ENCODE measurements around the gene HMGB2. TPM values are rescaled to one million over a fixed set of nuclear protein-coding genes. Genes with fewer than 3 reads are reported as not detected.

The HMGB2 gene
- total and polyA plus RNA-seq, 2 experiments from 2014 or later = 50.9 to 87.0 TPM

DNA sequence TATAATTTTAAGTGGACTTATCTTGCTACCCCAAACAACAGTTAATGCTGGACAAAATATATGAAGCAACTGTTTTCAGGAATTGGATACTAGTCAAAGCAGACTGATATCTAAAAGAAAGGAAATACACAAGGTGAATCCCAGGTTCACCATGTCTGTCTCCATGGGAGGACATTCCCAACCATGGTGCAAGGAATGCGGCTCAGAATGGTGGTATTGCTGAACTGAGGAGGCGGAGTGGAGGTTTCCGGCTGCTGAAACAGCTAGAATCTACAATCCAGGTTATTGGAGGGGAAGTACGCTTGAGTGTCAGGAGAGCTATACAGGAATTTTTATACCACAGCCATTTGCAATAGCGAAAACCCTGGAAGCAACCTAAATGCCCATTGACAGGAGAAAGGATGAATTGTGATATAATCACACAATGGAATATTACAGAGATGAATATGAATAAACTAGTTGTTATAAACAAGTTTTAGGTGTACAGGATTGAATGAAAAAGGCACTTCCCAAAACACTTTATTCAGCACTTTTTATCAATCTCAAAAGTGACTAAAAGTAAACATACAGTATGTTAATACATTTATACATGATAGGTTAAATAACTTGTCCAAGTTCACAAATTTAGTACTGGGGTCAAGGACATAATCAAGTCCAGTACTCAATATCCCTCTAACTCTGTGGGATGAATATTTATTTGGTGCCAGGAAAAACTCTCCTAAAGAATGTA is 9.0 kb downstream of the HMGB2 start:
- TF ChIP-seq EZH2 (IDR thresholded peaks at IDR 0.05; ENCODE audit: borderline replicate concordance) = no peak
- TF ChIP-seq, protein P1, sequence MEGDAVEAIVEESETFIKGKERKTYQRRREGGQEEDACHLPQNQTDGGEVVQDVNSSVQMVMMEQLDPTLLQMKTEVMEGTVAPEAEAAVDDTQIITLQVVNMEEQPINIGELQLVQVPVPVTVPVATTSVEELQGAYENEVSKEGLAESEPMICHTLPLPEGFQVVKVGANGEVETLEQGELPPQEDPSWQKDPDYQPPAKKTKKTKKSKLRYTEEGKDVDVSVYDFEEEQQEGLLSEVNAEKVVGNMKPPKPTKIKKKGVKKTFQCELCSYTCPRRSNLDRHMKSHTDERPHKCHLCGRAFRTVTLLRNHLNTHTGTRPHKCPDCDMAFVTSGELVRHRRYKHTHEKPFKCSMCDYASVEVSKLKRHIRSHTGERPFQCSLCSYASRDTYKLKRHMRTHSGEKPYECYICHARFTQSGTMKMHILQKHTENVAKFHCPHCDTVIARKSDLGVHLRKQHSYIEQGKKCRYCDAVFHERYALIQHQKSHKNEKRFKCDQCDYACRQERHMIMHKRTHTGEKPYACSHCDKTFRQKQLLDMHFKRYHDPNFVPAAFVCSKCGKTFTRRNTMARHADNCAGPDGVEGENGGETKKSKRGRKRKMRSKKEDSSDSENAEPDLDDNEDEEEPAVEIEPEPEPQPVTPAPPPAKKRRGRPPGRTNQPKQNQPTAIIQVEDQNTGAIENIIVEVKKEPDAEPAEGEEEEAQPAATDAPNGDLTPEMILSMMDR (IDR thresholded peaks at IDR 0.05; ENCODE audit: poor library complexity) = no peak
- TF ChIP-seq EZH2phosphoT487 (IDR thresholded peaks at IDR 0.05; ENCODE audit: low read depth, severe bottlenecking, unreplicated experiment) = no peak
- Histone ChIP-seq H3K27ac (no peak overlapping the region), H3K4me2 (no peak overlapping the region), H3K4me1 (ENCODE audit: insufficient read depth) (no peaks in the 10 kb centered on the region), H3K36me3 (replicated peaks; ENCODE audit: insufficient read depth, low read depth) (no peaks in the 10 kb centered on the region), H3K9me2 (replicated peaks; ENCODE audit: insufficient read depth) (no peaks in the 10 kb centered on the region), H3K4me3 (no peak overlapping the region), H3K9me3 (ENCODE audit: low read depth) (no peaks in the 10 kb centered on the region), H4K20me1 (ENCODE audit: insufficient read depth, poor library complexity, severe bottlenecking) (no peaks in the 10 kb centered on the region), H2AFZ (no peak overlapping the region), H3K79me2 (peaks cover 6% of the 10 kb centered on the region), H3K27me3 (no peaks in the 10 kb centered on the region)
- no peak for DNase-seq (ENCODE audit: low spot score)
- WGBS (ENCODE audit: low lambda C conversion rate, missing lambda C conversion rate) = 94% methylated on average over 5 of the region's 5 CpGs

DNA sequence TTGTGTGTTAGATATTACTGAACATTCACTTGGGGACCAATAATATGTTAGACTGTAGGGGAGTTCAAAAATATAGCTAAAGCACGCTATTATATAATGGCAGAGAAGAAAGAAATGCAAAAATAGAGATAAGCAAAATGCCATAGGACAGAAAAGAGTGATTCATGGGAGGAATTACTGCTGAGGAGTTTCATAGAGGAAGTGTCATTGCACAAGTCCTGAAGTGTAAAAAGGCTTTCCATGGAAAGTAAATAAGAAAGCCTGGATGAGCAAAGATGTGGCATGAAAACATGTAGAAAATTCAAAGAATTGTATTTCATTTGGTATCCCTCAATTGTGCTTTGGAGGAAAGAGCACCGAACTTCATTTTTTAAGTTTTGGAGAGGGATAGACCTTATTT is 14.5 kb downstream of the HMGB2 start:
- no peak overlapping the region for H3K4me2 ChIP-seq
- 95% methylated on average over 2 of the region's 2 CpGs for WGBS (ENCODE audit: low lambda C conversion rate, missing lambda C conversion rate)

DNA sequence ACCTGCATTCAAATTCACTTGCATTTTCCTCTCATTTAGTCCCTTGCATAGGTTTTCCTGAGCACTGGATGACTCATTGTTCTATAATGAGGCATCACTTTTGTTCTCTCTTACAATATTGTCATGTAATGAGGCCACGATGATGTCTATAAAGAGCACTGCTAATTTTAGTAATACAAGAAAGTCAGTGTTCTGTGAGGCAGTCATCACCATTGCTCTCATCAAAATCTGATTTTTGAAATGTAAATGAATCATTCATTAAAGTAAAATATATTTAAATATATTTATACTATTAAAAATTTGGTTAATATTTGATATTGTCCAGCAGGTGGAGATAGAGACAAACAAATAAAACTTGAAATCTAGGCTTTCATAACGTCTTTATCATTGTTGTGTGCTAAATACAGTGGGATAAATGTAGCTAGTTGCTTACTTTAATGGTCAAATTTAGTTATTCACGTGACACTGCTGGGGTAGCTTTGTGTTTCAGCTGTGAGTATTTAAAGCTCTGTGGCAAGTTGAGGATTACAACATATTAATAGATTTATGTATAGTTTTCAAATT is 15.4 kb downstream of the HMGB2 start:
- Histone ChIP-seq H3K4me1 (ENCODE audit: insufficient read depth) (no peaks in the 10 kb centered on the region), H3K36me3 (replicated peaks; ENCODE audit: insufficient read depth, low read depth) (no peaks in the 10 kb centered on the region), H2AFZ (no peak overlapping the region), H3K9me2 (replicated peaks; ENCODE audit: insufficient read depth) (no peaks in the 10 kb centered on the region), H4K20me1 (ENCODE audit: insufficient read depth, poor library complexity, severe bottlenecking) (no peaks in the 10 kb centered on the region), H3K4me2 (no peak overlapping the region), H3K9me3 (ENCODE audit: low read depth) (no peaks in the 10 kb centered on the region), H3K4me3 (no peak overlapping the region), H3K79me2 (no peaks in the 10 kb centered on the region), H3K27me3 (no peaks in the 10 kb centered on the region), H3K27ac (no peak overlapping the region)
- TF ChIP-seq, protein P1 (IDR thresholded peaks at IDR 0.05; ENCODE audit: poor library complexity) = peak; percentile 54
- TF ChIP-seq EZH2phosphoT487 (IDR thresholded peaks at IDR 0.05; ENCODE audit: low read depth, severe bottlenecking, unreplicated experiment) = no peak
- 49% methylated on average over 3 of the region's 3 CpGs for WGBS (ENCODE audit: low lambda C conversion rate, missing lambda C conversion rate)
- peak; percentile 26 for DNase-seq (ENCODE audit: low spot score)

More for the DNA sequence above, 14.5 kb downstream of the HMGB2 start:
- H4K20me1 ChIP-seq (ENCODE audit: insufficient read depth, poor library complexity, severe bottlenecking) = no peaks in the 10 kb centered on the region
- no peak overlapping the region for H3K4me3 ChIP-seq
- H3K9me3 ChIP-seq (ENCODE audit: low read depth) = no peaks in the 10 kb centered on the region
- H3K36me3 ChIP-seq (replicated peaks; ENCODE audit: insufficient read depth, low read depth) = no peaks in the 10 kb centered on the region
- TF ChIP-seq EZH2phosphoT487 (IDR thresholded peaks at IDR 0.05; ENCODE audit: low read depth, severe bottlenecking, unreplicated experiment) (no peak), EZH2 (IDR thresholded peaks at IDR 0.05; ENCODE audit: borderline replicate concordance) (no peak)
- TF ChIP-seq, protein P1 (IDR thresholded peaks at IDR 0.05; ENCODE audit: poor library complexity) = no peak
- no peaks in the 10 kb centered on the region for H3K9me2 ChIP-seq (replicated peaks; ENCODE audit: insufficient read depth)
- no peaks in the 10 kb centered on the region for H3K27me3 ChIP-seq
- H2AFZ ChIP-seq = no peak overlapping the region
- no peak overlapping the region for H3K27ac ChIP-seq
- DNase-seq (ENCODE audit: low spot score) = no peak
- H3K4me1 ChIP-seq (ENCODE audit: insufficient read depth) = no peaks in the 10 kb centered on the region
- H3K79me2 ChIP-seq = no peaks in the 10 kb centered on the region

Measured in hepatocyte (in vitro differentiated cells).